GM21737 (cell line): ENCODE results near the gene ZBED1.
"Not testable (repeated sequence)": the region's sequence is repeated elsewhere in the genome, so short reads cannot be mapped to it uniquely, and the experiment has no call there.

ENCODE experiments used
- ATAC-seq: cut with Tn5 transposase; IDR thresholded peaks from one replicate; pipeline ENCODE4 v1.9.1; 2021; ENCODE audit warnings: mild to moderate bottlenecking, moderate library complexity; ENCODE audit not compliant: unreplicated experiment

Gene ZBED1

DNA sequence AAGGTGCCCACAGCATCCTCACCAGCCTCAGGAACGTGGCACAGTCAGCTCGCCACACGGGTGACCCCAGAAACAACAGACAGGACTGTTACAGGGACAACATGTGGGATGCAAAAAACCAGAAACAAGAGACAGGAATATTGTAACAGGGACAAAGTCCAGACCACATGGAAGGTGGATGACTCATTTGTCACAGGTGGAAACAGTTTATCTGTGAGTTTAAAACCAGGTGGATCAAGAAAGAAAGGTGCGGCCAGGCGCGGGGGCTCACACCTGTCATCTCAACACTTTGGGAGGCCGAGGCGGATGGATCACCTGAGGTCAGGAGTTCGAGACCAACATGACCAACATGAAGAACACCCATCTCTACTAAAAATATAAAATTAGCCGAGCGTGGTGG, 23.5 kb downstream of the ZBED1 start:
- ATAC-seq = not testable (repeated sequence)

DNA sequence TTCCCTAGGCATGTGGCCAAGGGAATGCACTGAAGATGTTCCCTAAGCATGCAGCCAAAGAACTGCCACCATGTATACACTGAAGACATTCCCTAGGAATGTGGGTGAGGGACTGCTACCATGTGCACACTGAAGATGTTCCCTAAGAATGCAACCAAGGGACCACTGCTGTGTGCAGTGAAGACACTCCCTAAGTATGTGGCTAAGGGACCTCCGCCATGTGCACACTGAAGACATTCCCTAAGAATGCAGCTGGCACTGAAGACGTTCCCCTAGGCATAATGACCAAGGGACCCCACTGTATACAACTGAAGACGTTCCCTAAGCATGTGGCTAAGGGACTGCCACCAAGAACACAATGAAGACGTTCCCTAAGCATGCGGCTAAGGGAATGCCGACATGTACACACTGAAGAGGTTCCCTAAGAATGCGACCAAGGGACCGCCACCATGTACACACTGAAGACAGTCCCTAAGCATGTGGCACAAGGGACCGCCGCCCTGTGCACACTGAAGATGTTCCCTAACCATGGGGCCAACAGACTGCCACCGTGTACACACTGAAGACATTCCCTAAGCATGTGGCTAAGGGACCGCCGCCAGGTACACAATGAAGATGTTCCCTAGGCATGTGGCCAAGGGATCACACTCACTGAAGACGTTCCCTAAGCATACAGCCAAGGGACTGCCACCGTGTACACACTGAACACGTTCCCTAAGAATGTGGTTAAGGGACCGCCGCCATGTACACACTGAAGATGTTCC, 25.6 kb downstream of the ZBED1 start:
- ATAC-seq = no peak

DNA sequence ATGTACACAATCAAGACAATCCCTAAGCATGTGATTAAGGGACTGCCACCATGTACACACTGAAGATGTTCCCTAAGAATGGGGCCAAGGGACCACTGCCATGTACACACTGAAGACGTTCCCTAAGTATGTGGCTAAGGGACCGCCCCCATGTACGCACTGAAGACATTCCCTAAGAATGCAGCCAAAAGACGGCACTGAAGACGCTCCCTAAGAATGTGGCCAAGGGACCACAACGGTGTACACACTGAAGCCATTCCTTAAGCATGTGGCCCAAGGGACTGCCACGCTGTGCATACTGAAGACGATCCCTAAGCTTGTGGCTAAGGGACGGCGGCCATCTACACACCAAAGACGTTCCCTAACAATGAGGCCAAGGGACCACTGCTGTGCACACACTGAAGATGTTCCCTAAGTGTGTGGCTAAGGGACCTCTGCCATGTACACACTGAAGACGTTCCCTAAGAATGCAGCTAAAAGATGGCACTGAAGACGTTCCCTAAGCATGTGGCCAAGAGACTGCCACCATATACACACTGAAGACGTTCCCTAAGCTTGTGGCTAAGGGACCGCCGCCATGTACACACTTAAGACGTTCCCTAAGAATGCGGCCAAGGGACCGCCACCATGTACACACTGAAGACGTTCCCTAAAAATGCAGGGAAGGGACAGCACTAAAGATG, 26.4 kb downstream of the ZBED1 start:
- ATAC-seq = no peak

DNA sequence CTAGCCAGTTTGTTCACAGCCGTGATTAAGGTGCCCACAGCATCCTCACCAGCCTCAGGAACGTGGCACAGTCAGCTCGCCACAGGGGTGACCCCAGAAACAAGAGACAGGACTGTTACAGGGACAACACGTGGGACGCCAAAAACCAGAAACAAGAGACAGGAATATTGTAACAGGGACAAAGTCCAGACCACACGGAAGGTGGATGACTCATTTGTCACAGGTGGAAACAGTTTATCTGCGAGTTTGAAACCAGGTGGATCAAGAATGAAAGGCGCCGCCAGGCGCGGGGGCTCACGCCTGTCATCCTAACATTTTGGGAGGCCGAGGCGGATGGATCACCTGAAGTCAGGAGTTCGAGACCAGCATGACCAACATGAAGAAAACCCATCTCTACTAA, 27.7 kb downstream of the ZBED1 start:
- ATAC-seq = not testable (repeated sequence)

DNA sequence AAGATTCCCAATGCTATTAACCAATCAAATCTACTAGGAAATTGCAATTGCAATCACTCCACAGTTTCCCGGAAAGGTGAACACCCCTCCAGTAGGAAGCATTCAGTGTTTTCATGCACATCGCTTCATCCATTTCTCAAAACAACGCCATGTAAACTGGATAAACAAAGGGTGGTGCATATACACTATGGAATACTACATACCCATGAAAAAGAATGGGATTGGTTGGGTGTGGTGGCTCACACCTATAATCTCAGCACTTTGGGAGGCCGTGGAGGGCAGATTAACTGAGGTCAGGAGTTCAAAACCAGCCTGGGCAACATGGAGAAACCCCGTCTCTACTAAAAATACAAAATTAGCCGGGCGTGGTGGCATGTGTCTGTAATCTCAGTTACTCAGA, 29.1 kb downstream of the ZBED1 start:
- ATAC-seq = no peak

DNA sequence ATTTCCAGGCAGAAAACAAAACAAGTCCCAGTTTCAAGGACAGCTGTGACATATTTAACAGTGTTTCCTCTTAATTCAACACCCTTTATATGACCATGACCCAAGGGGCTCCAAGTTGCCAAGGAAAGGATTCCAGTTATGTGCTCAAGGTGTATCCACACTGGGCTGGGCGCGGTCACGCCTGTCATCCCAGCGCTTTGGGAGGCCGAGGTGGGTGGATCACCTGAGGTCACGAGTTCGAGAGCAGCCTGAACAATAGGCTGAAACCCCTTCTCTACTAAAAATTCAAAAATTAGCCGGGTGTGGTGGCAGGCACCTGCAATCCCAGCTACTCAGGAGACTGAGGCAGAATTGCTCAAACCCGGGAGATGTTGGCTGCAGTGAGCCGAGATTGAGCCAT, 29.6 kb downstream of the ZBED1 start:
- ATAC-seq = not testable (repeated sequence)

DNA sequence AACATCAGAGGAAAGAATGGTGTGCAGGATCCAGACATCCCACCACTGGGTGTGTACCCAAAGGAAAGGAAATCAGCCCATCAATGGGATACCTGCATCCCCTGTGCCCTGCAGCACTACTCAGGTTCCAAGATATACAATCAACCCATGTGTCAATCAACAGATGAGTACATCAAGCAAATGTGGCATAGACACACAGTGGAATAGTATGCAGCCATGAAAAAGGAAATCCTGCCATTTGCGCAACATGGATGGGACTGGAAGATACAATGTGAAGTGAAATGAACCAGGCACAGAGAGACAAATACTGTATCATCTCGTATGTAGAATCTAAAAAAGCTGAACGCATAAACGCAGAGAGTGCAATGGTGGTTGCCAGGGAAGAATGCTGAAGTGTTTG, 30.9 kb downstream of the ZBED1 start:
- not testable (repeated sequence) for ATAC-seq

DNA sequence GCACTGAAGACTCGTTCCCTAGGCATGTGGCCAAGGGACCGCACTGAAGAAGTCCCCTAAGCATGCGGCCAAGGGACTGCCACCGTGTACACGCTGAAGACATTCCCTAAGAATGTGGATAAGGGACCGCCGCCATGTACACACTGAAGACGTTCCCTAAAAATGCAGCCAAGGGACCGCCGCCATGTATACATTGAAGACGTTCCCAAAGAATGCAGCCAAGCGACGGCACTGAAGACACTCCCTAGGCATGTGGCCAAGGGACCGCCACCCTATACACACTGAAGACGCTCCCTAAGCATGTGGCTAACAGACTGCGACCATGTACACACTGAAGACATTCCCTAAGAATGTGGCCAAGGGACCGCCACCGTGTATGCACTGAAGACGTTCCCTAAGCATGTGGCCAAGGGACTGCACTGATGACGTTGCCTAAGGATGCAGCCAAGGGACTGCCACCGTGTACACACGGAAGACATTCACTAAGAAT, 31.5 kb downstream of the ZBED1 start:
- ATAC-seq = no peak

DNA sequence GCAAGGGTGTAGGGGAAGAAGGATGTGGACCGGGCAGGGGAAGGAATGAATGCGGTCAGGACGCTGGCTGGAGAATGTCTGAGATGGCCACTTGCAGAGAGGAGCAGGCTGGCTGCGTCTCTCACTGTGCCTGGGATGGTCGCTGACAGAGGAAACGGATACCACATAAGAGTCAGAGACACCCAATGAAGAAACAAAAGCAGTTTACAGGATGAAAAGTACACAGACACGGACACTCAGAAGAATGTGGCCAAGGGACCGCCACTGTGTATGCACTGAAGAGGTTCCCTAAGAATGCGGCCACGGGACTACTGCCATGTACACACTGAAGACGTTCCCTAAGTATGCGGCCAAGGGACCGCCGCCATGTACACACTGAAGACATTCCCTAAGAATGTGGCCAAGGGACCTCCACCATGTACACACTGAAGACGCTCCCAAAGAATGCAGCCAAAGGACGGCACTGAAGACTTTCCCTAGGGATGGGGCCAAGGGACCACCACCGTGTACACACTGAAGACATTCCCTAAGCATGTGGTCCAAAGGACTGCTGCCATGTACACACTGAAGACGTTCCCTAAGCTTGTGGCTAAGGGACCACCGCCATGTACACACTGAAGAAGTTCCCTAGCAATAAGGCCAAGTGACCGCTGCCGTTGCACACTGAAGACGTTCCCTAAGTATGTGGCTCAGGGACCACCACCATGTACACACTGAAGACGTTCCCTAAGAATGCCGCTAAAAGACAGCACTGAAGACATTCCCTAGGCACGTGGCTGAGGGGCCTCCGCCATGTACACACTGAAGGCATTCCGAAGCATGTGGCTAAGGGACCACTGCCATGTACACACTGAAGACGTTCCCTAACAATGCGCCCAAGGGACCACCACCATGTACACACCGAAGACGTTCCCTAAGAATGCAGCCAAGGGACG, 32.2 kb downstream of the ZBED1 start:
- no peak for ATAC-seq

DNA sequence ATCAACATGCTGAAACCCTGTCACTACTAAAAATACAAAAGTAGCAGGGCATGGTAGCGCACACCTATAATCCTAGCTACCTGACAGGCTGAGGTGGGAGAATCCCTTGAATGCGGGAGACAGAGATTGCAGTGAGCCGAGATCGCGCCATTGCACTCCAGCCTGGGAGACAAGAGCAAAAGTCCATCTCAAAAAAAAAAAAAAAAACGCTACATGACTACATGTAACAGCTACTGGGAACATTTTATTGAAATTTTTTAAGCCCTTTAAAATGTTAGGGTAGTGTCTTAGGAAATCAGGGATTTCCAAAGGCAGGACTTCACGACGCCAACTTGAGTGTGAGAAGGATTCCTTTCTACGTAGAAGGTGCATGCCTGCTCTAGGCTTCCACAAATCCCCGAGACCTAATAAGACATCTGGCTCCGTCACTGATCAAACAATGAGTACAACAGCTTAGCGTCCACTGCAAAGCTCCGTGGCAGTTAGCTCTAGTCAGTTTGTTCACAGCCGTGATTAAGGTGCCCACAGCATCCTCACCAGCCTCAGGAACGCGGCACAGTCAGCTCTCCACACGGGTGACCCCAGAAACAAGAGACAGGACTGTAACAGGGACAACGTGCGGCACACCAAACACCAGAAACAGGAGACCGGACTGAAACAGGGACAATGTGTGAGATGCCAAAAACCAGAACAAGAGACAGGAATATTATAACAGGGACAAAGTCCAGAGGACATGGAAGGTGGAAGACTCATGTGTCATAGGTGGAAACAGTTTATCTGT, 33.7 kb downstream of the ZBED1 start:
- no peak for ATAC-seq

DNA sequence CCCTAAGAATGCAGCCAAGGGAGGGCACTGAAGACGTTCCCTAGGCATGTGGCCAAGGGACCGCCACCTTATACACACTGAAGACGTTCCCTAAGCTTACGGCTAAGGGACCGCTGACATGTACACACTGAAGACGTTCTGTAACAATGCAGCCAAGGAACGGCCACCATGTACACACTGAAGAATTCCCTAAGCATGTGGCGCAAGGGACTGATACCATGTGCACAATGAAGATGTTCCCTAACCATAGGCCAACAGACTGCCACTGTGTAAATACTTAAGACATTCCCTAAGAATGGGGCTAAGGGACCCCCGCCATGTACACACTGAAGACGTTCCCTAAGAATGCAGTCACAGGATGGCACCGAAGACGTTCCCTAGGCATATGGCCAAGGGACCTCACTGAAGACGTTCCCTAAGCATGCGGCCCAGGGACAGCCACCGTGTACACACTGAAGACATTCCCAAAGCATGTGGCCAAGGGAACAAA, 36.1 kb downstream of the ZBED1 start:
- no peak for ATAC-seq

DNA sequence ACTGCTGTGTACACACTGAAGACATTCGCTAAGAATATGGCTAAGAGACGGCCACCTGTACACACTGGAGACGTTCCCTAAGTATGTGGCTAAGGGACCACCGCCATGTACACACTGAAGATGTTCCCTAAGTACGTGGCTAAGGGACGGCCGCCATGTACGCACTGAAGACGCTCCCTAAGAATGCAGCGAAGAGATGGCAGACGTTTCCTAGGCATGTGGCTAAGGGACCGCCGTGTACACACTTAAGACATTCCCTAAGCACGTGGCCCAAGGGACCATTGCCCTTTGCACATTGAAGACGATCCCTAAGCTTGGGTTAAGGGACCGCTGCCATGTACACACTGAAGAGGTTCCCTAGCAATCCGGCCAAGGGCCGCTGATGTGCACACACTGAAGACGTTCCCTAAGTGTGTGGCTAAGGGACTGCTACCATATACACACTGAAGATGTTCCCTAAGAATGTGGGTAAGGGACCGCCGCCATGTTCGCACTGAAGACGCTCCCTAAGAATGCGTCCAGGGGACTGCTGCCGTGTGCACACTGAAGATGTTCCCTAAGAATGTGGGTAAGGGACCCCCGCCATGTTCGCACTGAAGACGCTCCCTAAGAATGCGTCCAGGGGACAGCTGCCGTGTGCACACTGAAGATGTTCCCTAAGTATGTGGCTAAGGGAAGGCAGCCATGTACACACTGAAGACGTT, 36.7 kb downstream of the ZBED1 start:
- no peak for ATAC-seq

DNA sequence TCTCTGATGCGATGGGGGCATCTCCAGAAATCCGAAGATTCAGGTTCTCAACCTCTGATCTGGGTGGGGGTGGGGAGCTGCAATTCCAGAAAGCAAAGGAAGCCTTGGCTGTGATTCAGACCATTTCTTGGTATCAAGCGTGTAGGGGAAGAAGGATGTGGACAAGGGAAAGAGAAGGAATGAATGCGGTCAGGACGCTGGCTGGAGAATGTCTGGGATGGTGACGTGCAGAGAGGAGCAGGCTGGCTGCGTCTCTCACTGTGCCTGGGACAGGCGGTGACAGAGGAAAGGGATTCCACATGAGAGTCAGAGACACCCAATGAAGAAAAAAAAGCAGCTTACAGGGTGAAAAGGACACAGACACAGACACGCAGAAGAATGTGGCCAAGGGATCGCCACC, 37.3 kb downstream of the ZBED1 start:
- ATAC-seq = not testable (repeated sequence)

DNA sequence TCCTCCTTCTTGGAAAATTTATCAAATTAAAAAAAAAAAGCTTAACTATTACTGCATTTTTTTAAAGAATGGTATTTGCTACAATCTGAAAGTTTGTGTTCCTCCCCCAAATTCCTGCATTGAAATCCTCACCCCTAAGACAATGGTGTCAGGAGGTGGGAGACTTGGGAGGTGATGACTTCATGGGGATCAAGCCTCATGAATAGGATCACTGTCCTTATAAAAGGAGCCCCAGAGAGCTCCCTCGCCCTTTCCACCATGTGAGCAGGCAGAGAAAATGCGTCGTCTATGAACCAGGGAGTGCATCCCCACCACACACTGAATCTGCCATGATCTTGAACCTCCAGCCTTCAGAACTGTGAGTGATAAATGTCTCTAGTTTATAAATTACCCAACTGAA, 38.0 kb downstream of the ZBED1 start:
- no peak for ATAC-seq

DNA sequence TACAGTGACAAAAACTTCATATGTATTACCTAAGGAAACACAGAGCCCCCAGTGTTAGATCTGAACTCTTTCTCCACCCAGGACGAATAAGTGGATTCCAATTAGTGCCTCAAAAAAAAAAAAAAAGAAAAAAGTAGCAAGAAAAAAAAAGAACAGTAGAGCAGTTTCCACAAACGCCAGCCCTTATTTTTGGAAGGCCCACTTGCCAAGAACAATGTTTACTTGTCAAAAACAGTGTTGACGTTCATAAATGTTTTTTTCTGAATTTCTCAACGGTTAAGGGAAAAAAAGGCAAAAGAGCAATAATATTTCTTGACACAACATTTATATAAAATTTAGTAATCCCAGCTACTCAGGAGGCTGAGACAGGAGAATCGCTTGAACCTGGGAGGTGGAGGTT, 38.7 kb downstream of the ZBED1 start:
- no peak for ATAC-seq

DNA sequence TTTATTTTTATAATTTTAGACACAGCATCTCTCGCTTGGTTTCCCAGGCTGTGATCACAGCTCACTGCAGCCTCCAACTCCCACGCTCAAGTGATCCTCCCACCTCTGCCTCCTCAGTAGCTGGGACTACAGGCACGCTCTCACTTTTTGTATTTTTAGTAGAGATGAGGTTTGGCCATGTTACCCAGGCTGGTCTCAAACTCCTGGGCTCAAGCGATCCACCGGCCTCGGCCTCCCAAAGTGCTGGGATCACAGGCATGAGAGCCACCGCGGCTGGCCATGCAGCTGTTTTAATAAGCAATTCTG, 39.1 kb downstream of the ZBED1 start:
- ATAC-seq = no peak

DNA sequence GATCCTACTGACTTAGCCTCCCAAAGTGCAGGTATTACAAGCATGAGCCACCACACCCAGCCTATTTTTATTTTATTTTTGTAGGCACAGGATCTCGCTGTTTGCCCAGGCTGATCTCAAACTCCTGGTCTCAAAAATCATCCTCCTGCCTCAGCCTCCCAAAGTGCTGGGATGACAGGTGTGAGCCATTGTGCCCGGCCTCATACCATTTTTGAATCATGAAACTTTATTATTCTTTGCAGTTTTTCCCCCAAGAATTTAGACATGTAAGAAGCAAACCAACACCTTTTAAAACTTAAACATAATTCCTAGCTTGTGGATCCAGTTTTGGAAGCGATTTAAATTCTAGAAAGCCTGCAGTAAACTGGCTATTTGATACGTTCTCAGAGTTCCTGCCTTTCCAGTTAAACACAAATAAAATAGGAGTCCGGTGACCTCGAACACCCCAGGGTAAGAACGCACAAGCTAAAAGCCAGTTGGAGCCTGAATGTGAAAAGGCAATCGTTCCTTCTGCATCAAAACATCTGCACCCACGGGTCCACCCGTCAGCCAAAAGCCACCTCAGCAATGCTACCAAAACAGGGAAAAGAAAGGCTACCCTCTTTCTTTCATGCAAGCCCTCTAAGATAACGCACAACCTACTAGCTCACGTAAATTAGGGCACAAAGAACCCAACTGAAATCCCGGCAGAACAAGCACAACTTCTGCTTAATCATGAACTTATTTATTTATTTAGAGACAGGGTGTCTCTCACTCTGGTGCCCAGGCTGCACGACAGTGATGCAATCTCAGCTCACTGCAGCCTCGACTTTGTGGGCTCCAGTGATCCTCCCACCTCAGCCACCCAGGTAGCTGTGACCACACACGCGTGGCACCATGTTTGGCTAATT, 39.7 kb downstream of the ZBED1 start:
- not testable (repeated sequence) for ATAC-seq

DNA sequence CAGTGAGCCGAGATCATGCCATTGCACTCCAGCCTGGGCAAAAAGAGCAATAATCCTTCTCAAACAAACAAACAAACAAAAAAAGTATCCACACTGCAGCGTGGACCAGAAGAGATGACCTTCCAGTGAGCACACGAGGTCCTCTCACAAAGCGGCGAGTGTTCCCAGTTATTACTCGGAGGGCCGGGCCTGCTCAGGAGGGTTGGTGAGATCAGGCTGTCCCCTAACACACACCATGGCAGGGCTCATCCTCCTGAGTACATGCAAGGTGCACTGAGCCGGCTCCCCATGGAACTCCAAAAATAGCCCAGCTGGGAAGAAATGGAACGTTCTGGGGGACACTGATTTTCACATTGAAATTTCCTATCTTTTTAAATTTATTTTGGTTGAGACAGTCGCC, 40.7 kb downstream of the ZBED1 start:
- not testable (repeated sequence) for ATAC-seq

DNA sequence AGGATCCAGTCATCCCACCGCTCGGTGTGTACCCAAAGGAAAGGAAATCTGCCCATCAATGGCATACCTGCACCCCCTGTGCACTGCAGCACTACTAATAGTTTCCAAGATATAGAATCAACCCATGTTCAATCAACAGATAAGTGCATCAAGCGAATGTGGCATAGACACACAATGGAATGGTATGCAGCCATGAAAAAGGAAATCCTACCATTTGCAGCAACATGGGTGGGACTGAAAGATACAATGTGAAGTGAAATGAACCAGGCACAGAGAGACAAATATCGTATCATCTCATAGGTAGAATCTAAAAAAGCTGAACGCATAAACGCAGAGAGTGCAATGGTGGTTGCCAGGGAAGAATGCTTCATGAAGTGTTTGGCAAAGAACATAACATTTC, 42.5 kb downstream of the ZBED1 start:
- no peak for ATAC-seq
